Osteoblast (primary cell): ENCODE measurements around the gene NCKAP5. TPM values are rescaled to one million over a fixed set of nuclear protein-coding genes. Genes with fewer than 3 reads are reported as not detected.

Experiments used
- DNase-seq: peaks from one replicate; pipeline ENCODE4 v3.0.0; 2011; ENCODE audit warnings: low spot score, mixed read lengths; ENCODE audit not compliant: insufficient read length; ENCODE audit errors: missing footprints
- H2AFZ ChIP-seq: 2 replicates; pipeline ENCODE4 v1.6.0; 2011; ENCODE audit warnings: mild to moderate bottlenecking, low read length
- H3K27ac ChIP-seq: 2 replicates; pipeline ENCODE4 v1.5.1; 2011; ENCODE audit warnings: mild to moderate bottlenecking, low read depth, low read length, moderate library complexity
- H3K27me3 ChIP-seq: 2 replicates; pipeline ENCODE4 v1.6.0; 2012; ENCODE audit warnings: mild to moderate bottlenecking, control low read depth, inconsistent platforms, low read length, moderate library complexity; ENCODE audit not compliant: insufficient read depth
- H3K36me3 ChIP-seq: 2 replicates; pipeline ENCODE4 v1.5.1; 2011; ENCODE audit warnings: mild to moderate bottlenecking, low read length, control low read depth, moderate library complexity; ENCODE audit not compliant: insufficient read depth
- H3K4me1 ChIP-seq: 2 replicates; pipeline ENCODE4 v1.5.1; 2011; ENCODE audit warnings: mild to moderate bottlenecking, low read length, control low read depth, moderate library complexity; ENCODE audit not compliant: insufficient read depth
- H3K4me2 ChIP-seq: 2 replicates; pipeline ENCODE4 v1.6.0; 2011; ENCODE audit warnings: mild to moderate bottlenecking, low read length; ENCODE audit not compliant: insufficient read depth
- H3K4me3 ChIP-seq: fragments of 200-600 bp; sonication (generic); 3 replicates; pipeline ENCODE4 v1.5.1; 2012; ENCODE audit warnings: mild to moderate bottlenecking, low read length, inconsistent platforms; ENCODE audit not compliant: insufficient read depth
- H3K79me2 ChIP-seq: 2 replicates; pipeline ENCODE4 v1.6.0; 2012; ENCODE audit warnings: mild to moderate bottlenecking, low read length, control low read depth, inconsistent platforms; ENCODE audit not compliant: insufficient read depth
- H3K9me3 ChIP-seq: 2 replicates; pipeline ENCODE4 v1.5.1; 2011; ENCODE audit warnings: low read depth, low read length, control low read depth
- H4K20me1 ChIP-seq: 2 replicates; pipeline ENCODE4 v1.6.0; 2012; ENCODE audit warnings: mild to moderate bottlenecking, low read length, control low read depth; ENCODE audit not compliant: insufficient read depth
- CTCF ChIP-seq: IDR thresholded peaks from 2 replicates; pipeline ENCODE4 v1.5.1; 2011; ENCODE audit warnings: mild to moderate bottlenecking, low read depth, low read length, moderate library complexity; ENCODE audit errors: extremely low read depth
- total RNA-seq: library from RNA; depleted of rRNA; stranded (reverse); fragments of >200 nt; gene quantifications from 2 replicates; pipeline ENCODE4 v1.2.3, GENCODE V29; 2012

The NCKAP5 gene
- total RNA-seq, 1 donor, result 1.8 TPM

GRCh38 chr2:133489641-133490410 lies 78.4 kb downstream of the NCKAP5 start:
- Histone ChIP-seq H3K4me2 (no peak overlapping the region), H3K36me3 (no peaks in the 10 kb centered on the region), H3K79me2 (no peaks in the 10 kb centered on the region), H3K4me3 (no peak overlapping the region), H3K9me3 (no peaks in the 10 kb centered on the region), H3K27ac (no peak overlapping the region), H4K20me1 (no peaks in the 10 kb centered on the region), H2AFZ (no peak overlapping the region), H3K4me1 (peaks cover 8% of the 10 kb centered on the region), H3K27me3 (no peaks in the 10 kb centered on the region)
- DNase-seq, result no peak
- TF ChIP-seq CTCF, result no peak

- H3K27ac ChIP-seq, result no peak overlapping the region
- no peaks in the 10 kb centered on the region for H3K27me3 ChIP-seq
- TF ChIP-seq CTCF, result no peak
- H3K79me2 ChIP-seq, result no peaks in the 10 kb centered on the region
- no peaks in the 10 kb centered on the region for H3K9me3 ChIP-seq
- H3K4me3 ChIP-seq, result no peak overlapping the region
- H2AFZ ChIP-seq, result no peak overlapping the region
- H3K36me3 ChIP-seq, result no peaks in the 10 kb centered on the region
- H4K20me1 ChIP-seq, result no peaks in the 10 kb centered on the region
- DNase-seq, result no peak
- peaks cover 8% of the 10 kb centered on the region for H3K4me1 ChIP-seq
- no peak overlapping the region for H3K4me2 ChIP-seq
Observed at GRCh38 chr2:133489146-133489545, 79.1 kb downstream of the NCKAP5 start.

- DNase-seq, result no peak
- no peaks in the 10 kb centered on the region for H3K9me3 ChIP-seq
- H2AFZ ChIP-seq, result no peak overlapping the region
- no peaks in the 10 kb centered on the region for H4K20me1 ChIP-seq
- H3K36me3 ChIP-seq, result no peaks in the 10 kb centered on the region
- no peaks in the 10 kb centered on the region for H3K79me2 ChIP-seq
- no peak overlapping the region for H3K27ac ChIP-seq
- H3K27me3 ChIP-seq, result no peaks in the 10 kb centered on the region
- no peak overlapping the region for H3K4me2 ChIP-seq
- peaks cover 8% of the 10 kb centered on the region for H3K4me1 ChIP-seq
- TF ChIP-seq CTCF, result no peak
- no peak overlapping the region for H3K4me3 ChIP-seq
Observed at GRCh38 chr2:133486771-133487191, 81.5 kb downstream of the NCKAP5 start.

- TF ChIP-seq CTCF, result no peak
- Histone ChIP-seq H3K4me1 (peaks cover 8% of the 10 kb centered on the region), H3K4me3 (no peak overlapping the region), H3K4me2 (no peak overlapping the region), H2AFZ (no peak overlapping the region), H4K20me1 (no peaks in the 10 kb centered on the region), H3K79me2 (no peaks in the 10 kb centered on the region), H3K27ac (no peak overlapping the region), H3K9me3 (no peaks in the 10 kb centered on the region), H3K27me3 (no peaks in the 10 kb centered on the region), H3K36me3 (no peaks in the 10 kb centered on the region)
- no peak for DNase-seq
Observed at GRCh38 chr2:133485868-133486267, 82.4 kb downstream of the NCKAP5 start.
